Activated CD4-positive, alpha-beta T cell treated with anti-CD3 and anti-CD28 coated beads, Interleukin-2, Interleukin-6, amounts not matched to agents 100 ng/mL and 50 ng/mL, durations not matched to agents 16 hours and 8 hours (primary cell): Measurements from ENCODE around the gene PATZ1.

Experiments used
- DNase-seq: peaks from one replicate; pipeline ENCODE4 v3.0.0-alpha.2; 2020

Gene PATZ1

GRCh38 chr22:31279327-31279669 is 66.8 kb downstream of the PATZ1 start:
- no peak for DNase-seq

- peak; percentile 29 for DNase-seq
Measured at GRCh38 chr22:31278626-31279326, 67.4 kb downstream of the PATZ1 start.

GRCh38 chr22:31278151-31278621 is 68.0 kb downstream of the PATZ1 start:
- DNase-seq: no peak

- DNase-seq: no peak
Measured at GRCh38 chr22:31277741-31278140, 68.4 kb downstream of the PATZ1 start.

- no peak for DNase-seq
Measured at GRCh38 chr22:31276426-31277167, 69.5 kb downstream of the PATZ1 start.
